SU-DHL-6 (cell line): ENCODE results near the gene NLRP4.

Experiments used
- CTCF ChIP-seq: fragments of 200-600 bp; sonication (generic); IDR thresholded peaks from one replicate; pipeline ENCODE4 v1.5.1; 2017; ENCODE audit warnings: antibody characterized with exemption, mild to moderate bottlenecking, low read length, moderate library complexity; ENCODE audit not compliant: insufficient read depth, poor library complexity, severe bottlenecking
- EZH2phosphoT487 ChIP-seq: fragments of 200-600 bp; sonication (generic), shearing (Covaris generic); conservative IDR thresholded peaks from 2 replicates; pipeline ENCODE4 v1.6.1; 2018; ENCODE audit warnings: mild to moderate bottlenecking, antibody characterized with exemption, low read length, moderate library complexity, mixed read lengths

DNA sequence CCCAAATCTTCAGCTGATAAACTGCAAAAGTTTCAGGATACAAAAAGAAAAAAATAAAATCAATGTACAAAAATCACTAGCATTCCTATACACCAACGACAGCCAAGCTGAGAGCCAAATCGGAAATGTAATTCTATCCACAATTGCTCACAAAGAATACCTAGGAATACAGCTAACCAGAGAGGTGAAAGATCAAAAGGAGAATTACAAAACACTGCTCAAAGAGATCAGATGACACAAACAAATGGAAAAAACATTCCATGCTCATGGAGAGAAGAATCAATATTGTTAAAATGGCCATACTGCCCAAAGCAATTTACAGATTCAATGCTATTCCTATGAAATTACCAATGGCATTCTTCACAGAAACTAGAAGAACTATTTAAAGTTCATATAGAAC, 34.1 kb upstream of the NLRP4 start:
- TF ChIP-seq CTCF (no peak), EZH2phosphoT487 (no peak)
